Rectal smooth muscle tissue (tissue), 1 donor: ENCODE data around the gene ATP10A.
A peak's percentile ranks its signal among the peaks of the same experiment; 100 is the strongest.

Source experiments
- H3K27ac ChIP-seq: one replicate; pipeline ENCODE4 v1.7.0; 2013; ENCODE audit warnings: low read depth, low read length, inconsistent platforms
- H3K27me3 ChIP-seq: one replicate; pipeline ENCODE4 v1.7.0; 2013; ENCODE audit warnings: low read length; ENCODE audit not compliant: control insufficient read depth, insufficient read depth
- H3K36me3 ChIP-seq: one replicate; pipeline ENCODE4 v1.7.0; 2013; ENCODE audit warnings: low read length; ENCODE audit not compliant: control insufficient read depth, insufficient read depth
- H3K4me1 ChIP-seq: one replicate; pipeline ENCODE4 v1.7.0; 2013; ENCODE audit warnings: low read length; ENCODE audit not compliant: control insufficient read depth, insufficient read depth
- H3K4me3 ChIP-seq: one replicate; pipeline ENCODE4 v1.7.0; 2013; ENCODE audit warnings: low read length
- H3K9ac ChIP-seq: one replicate; pipeline ENCODE4 v1.7.0; 2013; ENCODE audit warnings: low read length

Gene ATP10A

GRCh38 chr15:25863111-25863967 is at the start of gene ATP10A:
Gene ATP10A, minus strand, starts transcription at chr15:25863327. Its CDS starts 231 bp downstream, at chr15:25863096.
- Histone ChIP-seq H3K27ac (peak within 1 kb of the TSS; percentile 89), H3K9ac (peak within 1 kb of the TSS; percentile 83), H3K4me1 (peaks cover 29% of the 10 kb centered on the region)

GRCh38 chr15:25912035-25912434 is 48.9 kb upstream of the ATP10A start:
- H3K27me3 ChIP-seq, result no peaks in the 10 kb centered on the region
- H3K36me3 ChIP-seq, result no peaks in the 10 kb centered on the region
- no peak overlapping the region for H3K4me3 ChIP-seq
- H3K27ac ChIP-seq, result no peak overlapping the region
- H3K9ac ChIP-seq, result no peak overlapping the region
- no peaks in the 10 kb centered on the region for H3K4me1 ChIP-seq

More at GRCh38 chr15:25863111-25863967, at the start of gene ATP10A:
- Histone ChIP-seq H3K4me3 (peak within 1 kb of the TSS; percentile 85), H3K36me3 (no peaks in the 10 kb centered on the region), H3K27me3 (no peaks in the 10 kb centered on the region)

- Histone ChIP-seq H3K4me3 (no peak overlapping the region), H3K9ac (no peak overlapping the region), H3K27ac (no peak overlapping the region), H3K36me3 (no peaks in the 10 kb centered on the region), H3K4me1 (no peaks in the 10 kb centered on the region), H3K27me3 (no peaks in the 10 kb centered on the region)
These were observed 47.7 kb upstream of the ATP10A start for GRCh38 chr15:25910832-25911231.

GRCh38 chr15:25909806-25910205 is 46.7 kb upstream of the ATP10A start:
- Histone ChIP-seq H3K36me3 (no peaks in the 10 kb centered on the region), H3K4me3 (no peak overlapping the region), H3K27me3 (no peaks in the 10 kb centered on the region), H3K27ac (no peak overlapping the region), H3K4me1 (no peaks in the 10 kb centered on the region), H3K9ac (no peak overlapping the region)

- Histone ChIP-seq H3K4me1 (no peaks in the 10 kb centered on the region), H3K9ac (no peak overlapping the region), H3K27ac (no peak overlapping the region), H3K36me3 (no peaks in the 10 kb centered on the region), H3K4me3 (no peak overlapping the region), H3K27me3 (no peaks in the 10 kb centered on the region)
These were observed 46.2 kb upstream of the ATP10A start for GRCh38 chr15:25909325-25909724.

GRCh38 chr15:25905140-25905539 is 42.0 kb upstream of the ATP10A start:
- no peak overlapping the region for H3K4me3 ChIP-seq
- H3K9ac ChIP-seq, result no peak overlapping the region
- no peaks in the 10 kb centered on the region for H3K36me3 ChIP-seq
- no peak overlapping the region for H3K27ac ChIP-seq
- peaks cover 6% of the 10 kb centered on the region for H3K4me1 ChIP-seq
- no peaks in the 10 kb centered on the region for H3K27me3 ChIP-seq

- Histone ChIP-seq H3K36me3 (no peaks in the 10 kb centered on the region), H3K4me3 (no peak overlapping the region), H3K9ac (no peak overlapping the region), H3K27me3 (no peaks in the 10 kb centered on the region), H3K27ac (no peak overlapping the region), H3K4me1 (peaks cover 6% of the 10 kb centered on the region)
These were observed 40.0 kb upstream of the ATP10A start for GRCh38 chr15:25903024-25903581.

- Histone ChIP-seq H3K27ac (no peak overlapping the region), H3K4me3 (no peak overlapping the region), H3K9ac (no peak overlapping the region), H3K36me3 (no peaks in the 10 kb centered on the region), H3K27me3 (no peaks in the 10 kb centered on the region), H3K4me1 (peaks cover 6% of the 10 kb centered on the region)
These were observed 38.9 kb upstream of the ATP10A start for GRCh38 chr15:25901811-25902605.

- no peak overlapping the region for H3K4me3 ChIP-seq
- H3K36me3 ChIP-seq, result no peaks in the 10 kb centered on the region
- H3K27me3 ChIP-seq, result no peaks in the 10 kb centered on the region
- no peak overlapping the region for H3K9ac ChIP-seq
- peaks cover 6% of the 10 kb centered on the region for H3K4me1 ChIP-seq
- H3K27ac ChIP-seq, result no peak overlapping the region
These were observed 37.8 kb upstream of the ATP10A start for GRCh38 chr15:25900901-25901300.

- Histone ChIP-seq H3K36me3 (no peaks in the 10 kb centered on the region), H3K27ac (no peak overlapping the region)
These were observed 37.3 kb upstream of the ATP10A start for GRCh38 chr15:25900431-25900830.

GRCh38 chr15:25899870-25900269 is 36.7 kb upstream of the ATP10A start:
- H3K27me3 ChIP-seq, result no peaks in the 10 kb centered on the region
- H3K36me3 ChIP-seq, result no peaks in the 10 kb centered on the region
- H3K4me1 ChIP-seq, result peaks cover 6% of the 10 kb centered on the region
- H3K27ac ChIP-seq, result no peak overlapping the region
- H3K4me3 ChIP-seq, result no peak overlapping the region
- H3K9ac ChIP-seq, result no peak overlapping the region

More at GRCh38 chr15:25900431-25900830, 37.3 kb upstream of the ATP10A start:
- Histone ChIP-seq H3K27me3 (no peaks in the 10 kb centered on the region), H3K9ac (no peak overlapping the region), H3K4me3 (no peak overlapping the region), H3K4me1 (peaks cover 6% of the 10 kb centered on the region)

- Histone ChIP-seq H3K4me1 (peaks cover 6% of the 10 kb centered on the region), H3K27me3 (no peaks in the 10 kb centered on the region), H3K9ac (no peak overlapping the region), H3K36me3 (no peaks in the 10 kb centered on the region), H3K4me3 (no peak overlapping the region), H3K27ac (no peak overlapping the region)
These were observed 34.5 kb upstream of the ATP10A start for GRCh38 chr15:25897658-25898057.
